K562 (cell line): ENCODE results near the gene ASS1. TPM values are rescaled to one million over a fixed set of nuclear protein-coding genes. Genes with fewer than 3 reads are reported as not detected.
A peak's percentile ranks its signal among the peaks of the same experiment; 100 is the strongest.

Source experiments
- ATAC-seq: fragments of 200-7000 bp; cut with Tn5 transposase; 3 replicates; pipeline ENCODE4 v1.9.1; 2020; ENCODE audit warnings: moderate library complexity
- BruUV-seq: library from RNA; stranded (reverse); fragments of 400-500 nt; replicated peaks from 2 replicates; lab custom pipeline; 2021; lab: Mats Ljungman, UMichigan
- CTCF ChIA-PET: fragments of 300-600 bp; formaldehyde crosslinking; extraction: SDS; loops from one replicate; lab custom pipeline; 2021; ENCODE audit warnings: low intra/inter-chr PET ratio; lab: Yijun Ruan, JAX
- POLR2A ChIA-PET: fragments of 300-600, 350-650 bp; sonication (Branson Sonifier 250); formaldehyde crosslinking; extraction: SDS; loops from one replicate; lab custom pipeline; 2021; ENCODE audit warnings: antibody characterized with exemption, inconsistent platforms; lab: Yijun Ruan, JAX
- DNase-seq, 4 experiments: peaks; one replicate each; pipeline versions ENCODE4 v3.0.0 to v3.0.0-alpha.2; 2011 to 2018; ENCODE audit warnings: low spot score in 3 of 4, mixed read lengths in 3 of 4; ENCODE audit errors: extremely low read depth in 1 of 4
- FAIRE-seq: peaks from 2 replicates; lab custom pipeline; 2011; peaks lifted over from hg19 to GRCh38; lab: Jason Lieb, UNC
- H2AFZ ChIP-seq: 2 replicates; pipeline ENCODE4 v1.6.0; 2011; ENCODE audit warnings: low read depth, low read length, control low read depth, inconsistent platforms
- H3K27ac ChIP-seq: fragments of 200-600 bp; 3 replicates; pipeline ENCODE4 v1.8.0; 2011; ENCODE audit warnings: low read depth, mild to moderate bottlenecking, control low read depth, inconsistent platforms, low read length, moderate library complexity, mixed read lengths; ENCODE audit errors: extremely low read depth
- H3K27me3 ChIP-seq, 2 experiments: fragments of 300-600 bp in 1 of 2; 2 replicates in 1 of 2; 3 replicates in 1 of 2; pipeline versions ENCODE4 v1.6.0 to v1.8.0; 2011; ENCODE audit warnings: inconsistent platforms in 2 of 2, low read length in 2 of 2, mild to moderate bottlenecking in 1 of 2, mixed read lengths in 1 of 2, moderate library complexity in 1 of 2; ENCODE audit not compliant: control insufficient read depth in 2 of 2, insufficient read depth in 2 of 2
- H3K36me3 ChIP-seq: fragments of 300-600 bp; 3 replicates; pipeline ENCODE4 v1.8.0; 2011; ENCODE audit warnings: mild to moderate bottlenecking, low read length, inconsistent platforms; ENCODE audit not compliant: control insufficient read depth, insufficient read depth
- H3K4me1 ChIP-seq, 2 experiments: fragments of 200-600 bp in 1 of 2; replicated peaks in 1 of 2; 2 replicates in 1 of 2; 3 replicates in 1 of 2; pipeline versions ENCODE4 v1.5.1 to v1.8.0; 2011; ENCODE audit warnings: inconsistent platforms in 2 of 2, low read length in 2 of 2, mild to moderate bottlenecking in 1 of 2, mixed read lengths in 1 of 2, moderate library complexity in 1 of 2; ENCODE audit not compliant: control insufficient read depth in 2 of 2, insufficient read depth in 2 of 2
- H3K4me2 ChIP-seq: 2 replicates; pipeline ENCODE4 v1.6.1; 2011; ENCODE audit warnings: low read length, control low read depth, inconsistent platforms, mixed read lengths; ENCODE audit not compliant: insufficient read depth
- H3K4me3 ChIP-seq: fragments of 200-600 bp; sonication (generic), shearing (Covaris generic); 2 replicates; pipeline ENCODE4 v1.5.1; 2016; ENCODE audit warnings: control low read depth, inconsistent platforms
- H3K79me2 ChIP-seq: fragments of 200-600 bp; 3 replicates; pipeline ENCODE4 v1.8.0; 2011; ENCODE audit warnings: low read length, inconsistent platforms; ENCODE audit not compliant: control insufficient read depth, insufficient read depth
- H3K9ac ChIP-seq, 2 experiments: 2 replicates each; pipeline versions ENCODE4 v1.6.0 to v1.6.1; 2011; ENCODE audit warnings: low read depth in 2 of 2, low read length in 2 of 2, control low read depth in 1 of 2, inconsistent platforms in 1 of 2, mild to moderate bottlenecking in 1 of 2, mixed read lengths in 1 of 2; ENCODE audit not compliant: insufficient read depth in 1 of 2
- H3K9me1 ChIP-seq: one replicate; pipeline ENCODE4 v1.6.0; 2011; ENCODE audit warnings: inconsistent platforms, mild to moderate bottlenecking, low read length, moderate library complexity; ENCODE audit not compliant: control insufficient read depth, insufficient read depth
- H3K9me3 ChIP-seq: replicated peaks from 2 replicates; pipeline ENCODE4 v1.5.1; 2011; ENCODE audit warnings: low read depth, low read length, inconsistent platforms; ENCODE audit not compliant: control insufficient read depth, insufficient read depth
- H4K20me1 ChIP-seq: replicated peaks from 2 replicates; pipeline ENCODE4 v1.6.1; 2011; ENCODE audit warnings: low read length, inconsistent platforms, mixed read lengths; ENCODE audit not compliant: control insufficient read depth, insufficient read depth
- BRD4 ChIP-seq: fragments of 200-600 bp; sonication (generic); IDR thresholded peaks from 2 replicates; pipeline ENCODE4 v1.6.1; 2017; ENCODE audit warnings: inconsistent platforms
- ELF4 ChIP-seq: fragments of 450-650 bp; formaldehyde crosslinking; IDR thresholded peaks from 2 replicates; pipeline ENCODE4 v1.4.0; 2022; ENCODE audit warnings: missing genetic modification characterization
- HNRNPLL ChIP-seq: fragments of 200-400 bp; formaldehyde crosslinking; IDR thresholded peaks from 2 replicates; pipeline ENCODE4 v1.6.1; 2017; ENCODE audit warnings: low read length, low read depth, mild to moderate bottlenecking; ENCODE audit not compliant: poor library complexity, severe bottlenecking
- KLF13 ChIP-seq: fragments of 450-650 bp; IDR thresholded peaks from 2 replicates; pipeline ENCODE4 v1.6.1; 2016; ENCODE audit warnings: missing genetic modification characterization, low read depth, mild to moderate bottlenecking, missing compliant biosample characterization, moderate library complexity, borderline replicate concordance
- NR3C1 ChIP-seq: sonication (generic); formaldehyde crosslinking; IDR thresholded peaks from 2 replicates; pipeline ENCODE4 v1.8.1; 2022; ENCODE audit warnings: missing genetic modification reagents
- SUPT5H ChIP-seq: fragments of 450-650 bp; IDR thresholded peaks from 2 replicates; pipeline ENCODE4 v1.6.1; 2016
- TCF7 ChIP-seq: sonication (generic); IDR thresholded peaks from 2 replicates; pipeline ENCODE4 v1.6.1; 2016; ENCODE audit warnings: antibody characterized with exemption, borderline replicate concordance
- VEZF1 ChIP-seq: fragments of 200-800 bp; sonication (Bioruptor generic); IDR thresholded peaks from 2 replicates; pipeline ENCODE4 v1.6.1; 2017; ENCODE audit warnings: missing genetic modification characterization, missing compliant biosample characterization
- ZNF140 ChIP-seq: fragments of 250-450 bp; sonication (Bioruptor Pico); IDR thresholded peaks from 2 replicates; pipeline ENCODE4 v1.8.0; 2021; ENCODE audit warnings: moderate library complexity, mild to moderate bottlenecking, inconsistent platforms
- ZNF41 ChIP-seq: fragments of 250-450 bp; sonication (Bioruptor Pico); conservative IDR thresholded peaks from 2 replicates; pipeline ENCODE4 v1.4.0; 2020; ENCODE audit warnings: mild to moderate bottlenecking
- ZNF75A ChIP-seq: fragments of 450-650 bp; formaldehyde crosslinking; IDR thresholded peaks from 2 replicates; pipeline ENCODE4 v1.4.0; 2020; ENCODE audit warnings: mild to moderate bottlenecking
- WGBS: fragments of 100-300 bp; shearing (Covaris generic); methylation state at CpG from one replicate; pipeline ENCODE4 v1.1.6; 2016; ENCODE audit warnings: low coverage, mixed read lengths; ENCODE audit not compliant: insufficient coverage; ENCODE audit errors: missing lambda C conversion rate; 5-methylcytosine and 5-hydroxymethylcytosine counted together
- in situ Hi-C: fragments of 300-500 bp; cut with MboI; formaldehyde crosslinking; loops from 4 replicates; pipeline ENCODE4 v1.15.0; 2018; ENCODE audit warnings: inconsistent platforms, mixed read lengths
- intact Hi-C: fragments of 100-400 bp; cut with micrococcal nuclease; formaldehyde crosslinking; loops from 2 replicates; pipeline ENCODE4 v1.14.2; 2022
- polyA plus RNA-seq, 8 experiments: library from polyadenylated mRNA; depleted of rRNA in 4 of 8; stranded (reverse) in 5 of 8; unstranded in 3 of 8; fragments of >200 nt; fragmentation: Nextera tagmentation in 2 of 8; fragmentation: Illumina TruSeq in 1 of 8; extraction: Ambion mirVana in 2 of 8; extraction: Trizol in 1 of 8; gene quantifications; 2 replicates each; pipeline versions ENCODE4 v1.2.1 to v1.2.3, GENCODE V29; 2011 to 2014; ENCODE audit warnings: inconsistent platforms in 1 of 8, missing spikeins in 1 of 8
- total RNA-seq, 7 experiments: library from RNA; depleted of rRNA in 6 of 7; stranded (reverse); fragments of >200 nt in 6 of 7; fragmentation: Illumina TruSeq in 2 of 7; extraction: Trizol in 2 of 7; gene quantifications; 2 replicates each; pipeline versions ENCODE4 v1.2.1 to v1.2.3, GENCODE V29; 2011 to 2021; ENCODE audit warnings: low replicate concordance in 1 of 7
- TF ChIP-seq, protein P1 (sequence below): fragments of 250-450 bp; sonication (Bioruptor Pico); IDR thresholded peaks from 2 replicates; pipeline ENCODE4 v1.8.0; 2022; ENCODE audit warnings: moderate library complexity, mild to moderate bottlenecking, inconsistent platforms
- TF ChIP-seq, protein P2 (sequence below): fragments of 250-450 bp; sonication (Bioruptor Pico); IDR thresholded peaks from 2 replicates; pipeline ENCODE4 v1.5.1; 2021; ENCODE audit warnings: mild to moderate bottlenecking
- TF ChIP-seq, protein P3 (sequence below): conservative IDR thresholded peaks from 2 replicates; pipeline ENCODE4 v1.6.1; 2011; ENCODE audit warnings: low read depth, mild to moderate bottlenecking, low read length; ENCODE audit not compliant: control insufficient read depth
- TF ChIP-seq, protein P4 (sequence below): fragments of 450-650 bp; conservative IDR thresholded peaks from 2 replicates; pipeline ENCODE4 v1.6.1; 2016; ENCODE audit warnings: missing genetic modification characterization, low read depth, mild to moderate bottlenecking, missing compliant biosample characterization, moderate library complexity

Gene ASS1
- total and polyA plus RNA-seq, 9 of the 15 experiments (the other 6 are each of a cell fraction or from before 2014, with no cell fraction given), result 1.5 to 5.7 (median 3.7) TPM

- Histone ChIP-seq H3K9me3 (no peaks in the 10 kb centered on the region), H3K27ac (no peak overlapping the region), H3K4me2 (no peak overlapping the region), H3K4me1 (peaks cover 10 to 34% of the 10 kb centered on the region in 2 experiments; a peak in 4 of 5 replicates), H3K36me3 (no peaks in the 10 kb centered on the region), H3K9ac (peak overlapping the region in 1 of 2 experiments; percentile 83; a peak in 2 of 4 replicates), H3K9me1 (no peaks in the 10 kb centered on the region), H3K79me2 (no peaks in the 10 kb centered on the region), H3K27me3 (no peaks in the 10 kb centered on the region), H4K20me1 (no peaks in the 10 kb centered on the region), H3K4me3 (no peak overlapping the region), H2AFZ (peak overlapping the region; percentile 5; the same call in 1 of the 2 replicates)
- WGBS, result 68% methylated on average over 8 of the region's 8 CpGs
- CTCF ChIA-PET, result no interaction called here
- ATAC-seq (no peak), FAIRE-seq (no peak), DNase-seq (no peak)
- in situ Hi-C loops, result no loop called here
- intact Hi-C loops, result no loop called here
- TF ChIP-seq, protein P1, sequence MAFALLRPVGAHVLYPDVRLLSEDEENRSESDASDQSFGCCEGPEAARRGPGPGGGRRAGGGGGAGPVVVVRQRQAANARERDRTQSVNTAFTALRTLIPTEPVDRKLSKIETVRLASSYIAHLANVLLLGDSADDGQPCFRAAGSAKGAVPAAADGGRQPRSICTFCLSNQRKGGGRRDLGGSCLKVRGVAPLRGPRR (CRISPR knock-in tag), result no peak
- TF ChIP-seq SUPT5H, result no peak
- TF ChIP-seq, protein P2, sequence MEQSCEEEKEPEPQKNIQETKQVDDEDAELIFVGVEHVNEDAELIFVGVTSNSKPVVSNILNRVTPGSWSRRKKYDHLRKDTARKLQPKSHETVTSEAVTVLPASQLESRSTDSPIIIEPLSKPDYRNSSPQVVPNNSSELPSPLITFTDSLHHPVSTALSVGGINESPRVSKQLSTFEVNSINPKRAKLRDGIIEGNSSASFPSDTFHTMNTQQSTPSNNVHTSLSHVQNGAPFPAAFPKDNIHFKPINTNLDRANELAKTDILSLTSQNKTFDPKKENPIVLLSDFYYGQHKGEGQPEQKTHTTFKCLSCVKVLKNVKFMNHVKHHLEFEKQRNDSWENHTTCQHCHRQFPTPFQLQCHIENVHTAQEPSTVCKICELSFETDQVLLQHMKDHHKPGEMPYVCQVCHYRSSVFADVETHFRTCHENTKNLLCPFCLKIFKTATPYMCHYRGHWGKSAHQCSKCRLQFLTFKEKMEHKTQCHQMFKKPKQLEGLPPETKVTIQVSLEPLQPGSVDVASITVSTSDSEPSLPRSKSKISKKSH, result no peak
- TF ChIP-seq, protein P3, sequence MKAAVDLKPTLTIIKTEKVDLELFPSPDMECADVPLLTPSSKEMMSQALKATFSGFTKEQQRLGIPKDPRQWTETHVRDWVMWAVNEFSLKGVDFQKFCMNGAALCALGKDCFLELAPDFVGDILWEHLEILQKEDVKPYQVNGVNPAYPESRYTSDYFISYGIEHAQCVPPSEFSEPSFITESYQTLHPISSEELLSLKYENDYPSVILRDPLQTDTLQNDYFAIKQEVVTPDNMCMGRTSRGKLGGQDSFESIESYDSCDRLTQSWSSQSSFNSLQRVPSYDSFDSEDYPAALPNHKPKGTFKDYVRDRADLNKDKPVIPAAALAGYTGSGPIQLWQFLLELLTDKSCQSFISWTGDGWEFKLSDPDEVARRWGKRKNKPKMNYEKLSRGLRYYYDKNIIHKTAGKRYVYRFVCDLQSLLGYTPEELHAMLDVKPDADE, result no peak
- no peak for TF ChIP-seq ZNF75A (CRISPR knock-in tag)
- no peak for TF ChIP-seq ZNF41 (CRISPR knock-in tag)
- no peak for TF ChIP-seq ZNF140
- TF ChIP-seq BRD4, result no peak
- no peak for TF ChIP-seq ELF4 (CRISPR knock-in tag)
- TF ChIP-seq, protein P4, sequence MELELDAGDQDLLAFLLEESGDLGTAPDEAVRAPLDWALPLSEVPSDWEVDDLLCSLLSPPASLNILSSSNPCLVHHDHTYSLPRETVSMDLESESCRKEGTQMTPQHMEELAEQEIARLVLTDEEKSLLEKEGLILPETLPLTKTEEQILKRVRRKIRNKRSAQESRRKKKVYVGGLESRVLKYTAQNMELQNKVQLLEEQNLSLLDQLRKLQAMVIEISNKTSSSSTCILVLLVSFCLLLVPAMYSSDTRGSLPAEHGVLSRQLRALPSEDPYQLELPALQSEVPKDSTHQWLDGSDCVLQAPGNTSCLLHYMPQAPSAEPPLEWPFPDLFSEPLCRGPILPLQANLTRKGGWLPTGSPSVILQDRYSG (tag), result no peak
- no peak for TF ChIP-seq VEZF1 (CRISPR knock-in tag)
- TF ChIP-seq NR3C1 (CRISPR knock-in tag), result no peak
- TF ChIP-seq TCF7, result no peak
- TF ChIP-seq KLF13 (tag), result no peak
- TF ChIP-seq HNRNPLL, result no peak
- POLR2A ChIA-PET, result no interaction called here
- no TSS peak for BruUV-seq
These were observed 98.6 kb downstream of the ASS1 start for GRCh38 chr9:130543368-130543767.
